SH-SY5Y (cell line): ENCODE measurements around the gene PTAFR.

Source experiments
- GATA2 ChIP-seq: IDR thresholded peaks from 2 replicates; pipeline ENCODE4 v1.6.1; 2011; ENCODE audit warnings: mild to moderate bottlenecking, low read depth, low read length
- GATA3 ChIP-seq: IDR thresholded peaks from 2 replicates; pipeline ENCODE4 v1.6.1; 2011; ENCODE audit warnings: low read depth, mild to moderate bottlenecking, low read length, moderate library complexity

GRCh38 chr1:28108001-28108400 lies 68.5 kb downstream of the PTAFR start:
- TF ChIP-seq GATA2: no peak
- no peak for TF ChIP-seq GATA3
